ENCODE measurements around the gene SOX13.

DNA sequence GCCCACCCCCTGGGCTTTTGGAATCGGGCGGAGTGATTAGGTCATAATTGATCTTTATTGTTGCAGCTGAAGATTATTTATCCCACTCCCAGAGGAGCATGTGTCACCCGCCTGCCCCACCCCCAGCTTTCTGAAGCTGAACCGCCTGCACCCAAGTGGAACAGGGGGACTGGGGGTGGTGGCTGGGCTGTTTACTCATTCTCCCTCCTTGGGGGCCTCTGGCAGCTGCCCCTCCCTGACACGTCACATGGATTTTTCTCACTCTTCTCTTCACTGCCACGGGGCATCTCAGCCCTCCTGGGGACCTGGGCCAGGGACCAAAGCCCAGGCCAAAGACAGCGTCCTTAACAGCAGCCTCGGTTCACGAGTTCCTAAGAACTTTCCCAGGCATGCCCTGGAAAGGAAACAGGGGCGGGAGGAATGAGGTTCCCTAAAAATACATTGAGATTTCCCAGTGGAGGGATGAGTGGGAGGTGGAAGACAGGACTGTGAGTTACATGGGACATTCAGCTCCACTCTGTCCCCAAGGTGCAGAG is 31.6 kb upstream of the SOX13 start:
- TF ChIP-seq, protein P1, sequence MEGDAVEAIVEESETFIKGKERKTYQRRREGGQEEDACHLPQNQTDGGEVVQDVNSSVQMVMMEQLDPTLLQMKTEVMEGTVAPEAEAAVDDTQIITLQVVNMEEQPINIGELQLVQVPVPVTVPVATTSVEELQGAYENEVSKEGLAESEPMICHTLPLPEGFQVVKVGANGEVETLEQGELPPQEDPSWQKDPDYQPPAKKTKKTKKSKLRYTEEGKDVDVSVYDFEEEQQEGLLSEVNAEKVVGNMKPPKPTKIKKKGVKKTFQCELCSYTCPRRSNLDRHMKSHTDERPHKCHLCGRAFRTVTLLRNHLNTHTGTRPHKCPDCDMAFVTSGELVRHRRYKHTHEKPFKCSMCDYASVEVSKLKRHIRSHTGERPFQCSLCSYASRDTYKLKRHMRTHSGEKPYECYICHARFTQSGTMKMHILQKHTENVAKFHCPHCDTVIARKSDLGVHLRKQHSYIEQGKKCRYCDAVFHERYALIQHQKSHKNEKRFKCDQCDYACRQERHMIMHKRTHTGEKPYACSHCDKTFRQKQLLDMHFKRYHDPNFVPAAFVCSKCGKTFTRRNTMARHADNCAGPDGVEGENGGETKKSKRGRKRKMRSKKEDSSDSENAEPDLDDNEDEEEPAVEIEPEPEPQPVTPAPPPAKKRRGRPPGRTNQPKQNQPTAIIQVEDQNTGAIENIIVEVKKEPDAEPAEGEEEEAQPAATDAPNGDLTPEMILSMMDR (IDR thresholded peaks at IDR 0.05), result no peak
- TF ChIP-seq POLR2A (IDR thresholded peaks at IDR 0.05), result no peak

Data from heart left ventricle (tissue), 13 donors.